GM18519 (cell line): Measurements from ENCODE around the gene ALOX12B.
"Not testable (repeated sequence)": the region's sequence is repeated elsewhere in the genome, so short reads cannot be mapped to it uniquely, and the experiment has no call there.

Experiments used
- ATAC-seq: cut with Tn5 transposase; IDR thresholded peaks from one replicate; pipeline ENCODE4 v1.9.1; 2021; ENCODE audit warnings: mild to moderate bottlenecking, moderate library complexity; ENCODE audit not compliant: unreplicated experiment, low FRiP score

The ALOX12B gene

GRCh38 chr17:8119581-8120519, 32.3 kb upstream of the ALOX12B start:
- ATAC-seq, result peak; percentile 33

- no peak for ATAC-seq
Observed at GRCh38 chr17:8118769-8119580, 31.5 kb upstream of the ALOX12B start.

GRCh38 chr17:8117980-8118768, 30.7 kb upstream of the ALOX12B start, which contains the start of gene ALOXE3:
TSS of gene ALOXE3 (minus strand) at chr17:8118514. CDS start at chr17:8117990, 524 bp downstream.
- no peak for ATAC-seq

DNA sequence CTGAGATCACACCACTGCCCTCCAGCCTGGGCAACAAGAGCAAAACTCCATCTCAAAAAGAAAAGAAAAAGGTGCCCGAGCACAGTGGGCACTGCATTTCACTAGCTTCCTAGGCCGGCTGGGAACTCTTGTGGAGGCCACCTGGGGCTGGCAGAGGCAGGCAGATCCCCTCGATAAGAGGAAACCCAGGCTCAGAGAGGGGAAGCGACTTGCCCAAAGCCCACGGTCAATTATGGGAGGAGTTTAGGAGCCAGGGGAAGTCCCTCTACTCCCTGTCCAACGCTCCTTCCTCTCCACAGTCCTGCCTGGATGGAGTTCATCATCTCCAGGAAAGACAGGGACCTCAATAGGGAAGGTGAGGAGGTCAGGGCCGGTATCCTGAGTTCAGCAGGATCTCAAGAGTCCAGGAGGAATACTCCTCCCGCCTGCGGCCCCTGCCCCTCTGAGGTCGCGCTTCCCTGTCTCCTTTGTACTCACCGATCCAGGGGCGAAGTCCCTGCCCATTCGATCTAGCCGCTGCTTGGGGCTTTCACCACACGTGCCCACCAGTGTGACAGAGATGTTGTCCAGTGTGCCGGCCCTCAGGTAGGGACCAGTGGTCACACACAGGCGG, 30.0 kb upstream of the ALOX12B start:
- no peak for ATAC-seq

GRCh38 chr17:8116776-8117175, 29.3 kb upstream of the ALOX12B start:
- ATAC-seq, result no peak

DNA sequence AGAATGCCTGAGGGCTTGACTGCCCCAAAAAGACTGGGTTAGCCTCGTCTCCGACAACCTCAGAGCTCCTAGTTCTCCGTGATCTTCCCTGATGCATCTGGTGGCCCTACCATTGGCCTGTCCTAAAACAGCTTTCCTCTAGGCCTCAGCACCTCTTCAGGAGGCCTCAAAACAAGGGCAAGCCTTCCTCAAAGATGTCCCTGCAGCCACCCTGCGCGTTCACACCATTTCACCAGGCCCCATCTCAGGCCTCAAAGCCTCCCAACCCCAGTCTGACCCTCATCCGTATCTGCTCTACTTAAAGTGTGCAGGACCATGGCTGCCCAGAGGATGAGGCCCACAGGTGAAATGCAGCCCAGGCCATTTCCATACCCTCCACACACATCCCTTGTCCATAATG, 23.4 kb upstream of the ALOX12B start:
- ATAC-seq, result no peak

DNA sequence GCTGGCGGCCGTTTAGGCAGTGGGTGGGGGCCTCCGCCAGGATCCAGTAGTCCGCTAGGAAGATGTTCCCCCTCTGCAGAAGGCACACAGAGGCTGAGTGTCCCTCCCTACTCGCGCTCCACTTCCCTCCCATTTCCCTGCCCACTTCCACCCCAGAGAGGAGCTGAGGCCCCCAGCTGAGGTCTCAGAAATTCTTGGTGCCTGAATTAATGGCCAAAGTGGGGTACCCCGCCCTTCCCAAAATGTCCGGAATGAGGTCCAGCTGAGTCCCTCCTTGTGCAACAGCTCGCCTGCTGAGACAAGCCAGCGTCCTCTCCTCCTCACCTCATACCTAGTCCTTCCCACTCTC, 22.9 kb upstream of the ALOX12B start:
- no peak for ATAC-seq

DNA sequence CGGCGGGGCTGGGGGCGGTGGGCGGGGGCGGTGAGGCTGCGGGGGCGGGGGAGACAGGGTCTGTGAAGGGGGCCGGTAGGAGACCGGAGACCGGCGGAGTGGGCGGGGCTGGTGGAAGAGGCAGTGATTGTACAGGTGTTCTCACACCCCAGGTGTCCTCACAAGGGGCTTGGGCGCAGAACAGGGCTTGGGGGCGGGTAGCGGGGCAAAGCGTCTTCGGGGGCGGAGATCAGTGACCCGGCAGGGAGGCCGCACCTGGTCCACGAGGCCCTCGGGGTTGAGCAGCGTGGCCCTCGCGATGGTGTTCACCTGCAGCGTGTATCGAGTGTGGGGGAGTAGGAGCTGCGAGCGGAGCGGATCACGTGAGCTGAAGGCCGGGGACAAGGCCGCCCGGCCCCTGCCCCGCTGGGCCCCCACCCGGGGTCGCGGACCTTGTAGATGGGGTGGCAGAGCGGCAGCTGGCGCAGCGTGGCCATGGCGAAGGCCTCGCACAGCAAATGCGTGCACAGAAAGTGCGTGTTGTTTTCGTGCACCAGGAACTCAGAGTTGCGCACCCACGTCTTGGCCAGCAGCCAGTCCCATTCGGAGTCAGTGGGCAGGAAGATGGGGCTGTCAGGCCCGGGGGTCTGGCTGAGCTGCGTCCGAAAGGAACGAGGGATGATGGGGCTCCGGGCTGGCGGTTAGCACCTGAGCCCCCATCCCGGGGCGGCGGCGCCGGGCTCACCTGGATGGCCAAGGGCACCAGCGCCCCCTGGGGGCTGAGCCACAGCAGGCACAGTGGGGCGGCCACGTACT, 22.3 kb upstream of the ALOX12B start:
- no peak for ATAC-seq

DNA sequence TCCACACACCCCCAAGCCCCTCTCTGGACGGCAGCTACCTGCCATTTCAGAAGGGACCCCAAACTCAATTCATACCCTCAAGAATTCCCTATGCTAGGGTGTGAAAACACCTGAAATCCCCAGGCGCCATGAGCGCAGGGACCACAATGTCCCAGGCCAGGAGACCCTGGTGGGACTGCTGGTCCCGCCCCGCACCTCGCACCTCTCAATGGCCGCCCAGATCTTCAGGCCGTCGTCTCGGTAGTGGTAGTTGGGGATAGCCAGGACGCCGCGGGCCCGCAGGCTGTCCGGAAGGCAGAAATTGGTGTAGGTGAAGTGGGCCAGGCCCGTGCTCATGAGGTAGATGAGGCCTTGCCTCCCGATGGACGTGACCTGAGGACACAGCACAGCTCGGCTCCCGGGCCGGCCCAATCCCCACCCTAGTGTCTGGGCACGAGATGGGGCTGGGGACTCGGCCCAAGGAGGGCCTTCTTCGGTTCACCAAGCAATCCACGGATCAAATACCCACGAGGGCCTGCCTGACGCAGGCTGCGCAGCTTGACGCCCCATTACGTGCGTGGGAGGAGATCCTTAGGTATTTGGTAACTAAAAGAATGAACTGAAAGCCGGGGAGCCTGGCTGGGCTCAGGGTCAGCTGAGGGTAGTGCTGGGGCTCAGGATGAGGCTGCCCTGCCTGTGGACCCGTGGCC, 21.6 kb upstream of the ALOX12B start:
- ATAC-seq, result no peak

DNA sequence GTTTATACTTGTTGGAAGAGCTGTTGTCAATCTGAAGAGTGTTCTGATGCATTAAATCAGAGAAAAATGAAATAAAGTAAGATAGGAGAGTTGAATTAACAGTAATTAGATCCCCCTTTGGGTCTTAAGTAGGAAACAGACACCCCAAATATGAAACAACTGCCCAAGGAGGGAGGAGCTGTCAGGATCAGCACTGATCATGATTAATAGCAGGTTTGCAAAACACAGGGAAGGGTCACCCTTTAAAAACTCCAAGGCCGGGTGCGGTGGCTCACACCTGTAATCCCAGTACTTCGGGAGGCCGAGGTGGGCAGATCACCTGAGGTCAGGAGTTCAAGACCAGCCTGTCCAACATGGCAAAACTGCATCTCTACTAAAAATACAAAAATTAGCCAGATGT, 19.5 kb upstream of the ALOX12B start:
- ATAC-seq, result not testable (repeated sequence)

- no peak for ATAC-seq
Observed at GRCh38 chr17:8105957-8106398, 18.5 kb upstream of the ALOX12B start.

GRCh38 chr17:8104911-8105310, 17.4 kb upstream of the ALOX12B start:
- ATAC-seq, result no peak

DNA sequence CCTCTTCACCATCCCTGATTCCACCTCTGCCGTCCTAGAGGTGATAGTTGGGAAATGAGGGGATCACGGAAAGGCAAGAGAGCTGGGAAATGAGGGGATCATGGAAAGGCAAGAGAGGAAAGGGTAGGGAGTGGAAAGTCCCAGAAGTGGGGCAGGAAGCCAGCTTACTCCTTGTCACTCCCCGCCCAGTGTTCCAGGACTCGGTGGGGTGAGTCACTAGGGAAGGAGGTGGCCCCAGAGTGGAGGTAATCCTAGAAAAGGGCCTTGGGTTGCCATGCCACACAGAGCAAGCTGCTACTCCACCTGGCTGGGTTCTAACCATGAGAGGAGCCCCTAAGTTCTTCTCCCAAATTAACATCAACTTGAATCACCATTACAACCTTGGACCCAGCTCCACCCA, 16.0 kb upstream of the ALOX12B start:
- ATAC-seq, result no peak

DNA sequence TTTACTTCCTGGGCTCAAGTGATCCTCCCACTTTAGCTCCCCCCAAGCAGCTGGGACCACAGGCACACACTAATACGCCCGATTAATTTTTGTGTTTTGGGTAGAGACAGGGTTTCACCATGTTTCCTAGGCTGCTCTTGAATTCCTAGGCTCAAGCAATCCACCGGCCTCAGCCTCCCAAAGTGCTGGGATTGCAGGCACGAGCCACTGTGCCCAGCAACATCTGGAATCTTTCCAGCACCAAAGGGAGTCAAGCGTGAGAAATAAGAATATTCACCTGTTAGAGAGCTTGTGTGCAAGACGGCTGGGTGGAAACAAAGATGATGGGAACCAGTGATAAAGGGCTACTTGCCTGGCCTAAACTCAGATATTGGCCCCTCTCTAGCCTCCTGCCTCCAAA, 14.2 kb upstream of the ALOX12B start:
- ATAC-seq, result no peak

- ATAC-seq, result no peak
Observed at GRCh38 chr17:8100763-8101162, 13.2 kb upstream of the ALOX12B start.

DNA sequence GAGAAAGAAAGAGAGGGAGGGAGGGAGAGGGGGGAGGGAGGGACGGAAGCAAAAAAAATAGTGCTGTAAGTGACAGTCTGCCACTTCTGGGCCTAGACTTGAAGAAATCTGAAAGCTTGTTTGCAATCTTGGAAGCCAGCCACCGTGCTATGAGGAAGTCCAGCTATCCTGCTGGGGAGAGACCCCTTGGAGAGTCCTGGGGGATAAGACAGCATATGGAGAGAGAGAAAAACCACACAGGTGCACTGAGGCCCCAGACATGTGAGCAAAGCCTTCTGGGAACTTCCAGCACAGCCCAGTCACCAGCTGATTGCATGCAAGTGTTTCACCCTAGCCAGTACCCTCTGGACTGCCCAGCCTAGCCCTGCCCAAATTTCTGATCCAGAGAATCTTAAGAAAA, 12.6 kb upstream of the ALOX12B start:
- ATAC-seq, result no peak

- no peak for ATAC-seq
Observed at GRCh38 chr17:8096541-8096940, 9.0 kb upstream of the ALOX12B start.

DNA sequence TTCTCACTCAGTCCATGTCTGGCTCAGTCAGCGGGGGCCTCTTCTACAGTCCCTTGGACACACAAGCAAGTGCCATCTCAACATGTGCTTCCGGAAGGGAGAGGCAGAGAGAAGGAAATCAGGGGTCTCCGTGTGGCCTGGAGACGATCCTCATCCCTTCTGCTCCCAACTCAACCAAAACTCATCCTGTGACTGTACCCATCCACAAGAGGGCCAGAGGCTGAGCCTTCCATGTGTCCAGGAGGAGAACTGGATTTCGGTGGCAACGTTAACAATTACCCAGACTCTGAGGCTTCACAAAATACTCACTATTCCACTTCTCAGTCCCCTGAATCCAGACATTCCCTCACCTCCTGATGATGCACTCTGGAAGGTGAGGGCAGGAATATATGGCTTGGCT, 7.8 kb upstream of the ALOX12B start:
- ATAC-seq, result no peak
